Measurements from ENCODE around the gene PCDHB10. TPM values are rescaled to one million over a fixed set of nuclear protein-coding genes. Genes with fewer than 3 reads are reported as not detected.
"Not testable (repeated sequence)": the region's sequence is repeated elsewhere in the genome, so short reads cannot be mapped to it uniquely, and the experiment has no call there.

PCDHB10 gene
- total and polyA plus RNA-seq, 7 donors: 0.60 to 6.2 (median 3.9) TPM; not detected in 1

- DNase-seq: no peak
- Histone ChIP-seq H3K4me3 (peak within 1 kb of the TSS; percentile 11 to 34 (median 24)), H3K9me3 (peaks cover 19 to 61% (median 42%) of the 10 kb centered on the region in 4 donors), H3K4me1 (peaks cover 0 to 3% (median 0%) of the 10 kb centered on the region in 4 donors), H3K27ac (no peak within 1 kb of the TSS), H3K36me3 (peaks cover 0 to 6% (median 0%) of the 10 kb centered on the region in 4 donors), H3K27me3 (no peaks in the 10 kb centered on the region)
- whole genome bisulfite sequencing, 2 donors: 28 to 40% methylated on average over 15 of the region's 15 CpGs
- intact Hi-C loops (cut with DNase I): loop anchor here (5.0 kb wide), 1 partner anchor 339 kb away; no protein-coding TSS in a partner anchor
- TF ChIP-seq POLR2AphosphoS5 (IDR thresholded peaks at IDR 0.05) (no peak), CTCF (IDR thresholded peaks at IDR 0.05) (no peak), POLR2A (IDR thresholded peaks at IDR 0.05) (no peak), EP300 (IDR thresholded peaks at IDR 0.05) (no peak)
Measured at GRCh38 chr5:141223112-141223783, 31.1 kb downstream of the PCDHB10 start, which contains the start of gene PCDHB14. PCDHB14 (plus strand) TSS chr5:141223343; CDS start chr5:141223506, 163 bp downstream.

- peaks cover 13 to 57% (median 38%) of the 10 kb centered on the region in 4 donors for H3K9me3 ChIP-seq
- not testable (repeated sequence) for H3K27ac ChIP-seq, H3K4me3 ChIP-seq, DNase-seq, H3K4me1 ChIP-seq, H3K36me3 ChIP-seq, H3K27me3 ChIP-seq
- WGBS, 2 donors: 33 to 66% methylated on average over 35 of the region's 40 CpGs
- intact Hi-C loops (cut with DNase I): loop anchor here (5.0 kb wide), 1 partner anchor 337 kb away; no protein-coding TSS in a partner anchor
Measured at GRCh38 chr5:141224844-141225243, 32.7 kb downstream of the PCDHB10 start.

- H3K4me3 ChIP-seq: not testable (repeated sequence)
Measured at GRCh38 chr5:141225421-141225820, 33.3 kb downstream of the PCDHB10 start.

GRCh38 chr5:141234109-141234667 lies 42.0 kb downstream of the PCDHB10 start:
- Histone ChIP-seq H3K27me3 (peaks cover 0 to 4% (median 0%) of the 10 kb centered on the region in 3 donors), H3K4me1 (no peaks in the 10 kb centered on the region), H3K9me3 (peaks cover 22 to 75% (median 50%) of the 10 kb centered on the region in 4 donors), H3K36me3 (no peaks in the 10 kb centered on the region), H3K27ac (no peak overlapping the region), H3K4me3 (peak overlapping the region in 3 of 4 donors; percentile 6 to 28 (median 22))
- intact Hi-C loops (cut with DNase I): no loop called here
- WGBS, 2 donors: 9 to 30% methylated on average over 15 of the region's 15 CpGs
- no peak for DNase-seq
- TF ChIP-seq POLR2AphosphoS5 (IDR thresholded peaks at IDR 0.05) (no peak), CTCF (IDR thresholded peaks at IDR 0.05) (no peak), EP300 (IDR thresholded peaks at IDR 0.05) (no peak), POLR2A (IDR thresholded peaks at IDR 0.05) (no peak)

More at GRCh38 chr5:141225421-141225820, 33.3 kb downstream of the PCDHB10 start:
- intact Hi-C loops (cut with DNase I); H3K27me3 ChIP-seq; H3K4me1 ChIP-seq; H3K36me3 ChIP-seq; DNase-seq; H3K27ac ChIP-seq: not testable (repeated sequence)
- H3K9me3 ChIP-seq: peaks cover 13 to 59% (median 38%) of the 10 kb centered on the region in 4 donors
- WGBS, 2 donors: 36 to 66% methylated on average over 25 to 30 of the region's 30 CpGs

- H3K27me3 ChIP-seq; H3K4me3 ChIP-seq; H3K27ac ChIP-seq; DNase-seq; H3K36me3 ChIP-seq; intact Hi-C loops (cut with DNase I); H3K4me1 ChIP-seq: not testable (repeated sequence)
- 39 to 63% methylated on average over 40 of the region's 40 CpGs for WGBS, 2 donors
- peaks cover 31 to 86% (median 60%) of the 10 kb centered on the region in 4 donors for H3K9me3 ChIP-seq
Measured at GRCh38 chr5:141235922-141236321, 43.8 kb downstream of the PCDHB10 start.

GRCh38 chr5:141236516-141237313 lies 44.6 kb downstream of the PCDHB10 start:
- TF ChIP-seq CTCF (IDR thresholded peaks at IDR 0.05) (no peak), POLR2AphosphoS5 (IDR thresholded peaks at IDR 0.05) (no peak), POLR2A (IDR thresholded peaks at IDR 0.05) (no peak), EP300 (IDR thresholded peaks at IDR 0.05) (no peak)
- H3K27me3 ChIP-seq: peaks cover 0 to 12% (median 0%) of the 10 kb centered on the region in 3 donors
- intact Hi-C loops (cut with DNase I): no loop called here
- no peak overlapping the region for H3K4me3 ChIP-seq
- H3K4me1 ChIP-seq: no peaks in the 10 kb centered on the region
- H3K9me3 ChIP-seq: peaks cover 35 to 92% (median 60%) of the 10 kb centered on the region in 4 donors
- H3K27ac ChIP-seq: no peak overlapping the region
- 27 to 50% methylated on average over 32 of the region's 32 CpGs for WGBS, 2 donors
- no peak for DNase-seq
- H3K36me3 ChIP-seq: no peaks in the 10 kb centered on the region
